Heart right ventricle (tissue), 16 donors: ENCODE measurements around the gene LRRC47. TPM values are rescaled to one million over a fixed set of nuclear protein-coding genes. Genes with fewer than 3 reads are reported as not detected.
A peak's percentile ranks its signal among the peaks of the same experiment; 100 is the strongest.

Experiments used
- ATAC-seq, 8 donors: fragments of 200-7000 bp; cut with Tn5 transposase; one replicate each; pipeline ENCODE4 v1.9.1; 2020; ENCODE audit warnings: mild to moderate bottlenecking in 8 of 8, moderate library complexity in 8 of 8, moderate number of reproducible peaks in 1 of 8
- DNase-seq, 2 donors: peaks; one replicate each; pipeline ENCODE4 v3.0.0-alpha.2; 2020
- H3K27ac ChIP-seq, 10 donors: fragments of 200-600 bp; sonication (generic) in 2 of 10; one replicate each; pipeline versions ENCODE4 v1.5.0 to v1.8.0; 2020 to 2022; ENCODE audit warnings: mild to moderate bottlenecking in 3 of 10
- H3K27me3 ChIP-seq, 7 donors: fragments of 200-600 bp; one replicate each; pipeline ENCODE4 v1.8.0; 2021 to 2022; ENCODE audit warnings: mild to moderate bottlenecking in 2 of 7
- H3K36me3 ChIP-seq, 9 donors: fragments of 200-600 bp; sonication (generic) in 1 of 9; one replicate each; pipeline versions ENCODE4 v1.5.0 to v1.8.0; 2020 to 2022; ENCODE audit warnings: mild to moderate bottlenecking in 2 of 9
- H3K4me1 ChIP-seq, 9 donors: fragments of 200-600 bp; sonication (generic) in 1 of 9; one replicate each; pipeline versions ENCODE4 v1.5.0 to v1.8.0; 2020 to 2022; ENCODE audit warnings: mild to moderate bottlenecking in 4 of 9
- H3K4me3 ChIP-seq, 10 donors: fragments of 200-600 bp; sonication (generic) in 2 of 10; one replicate each; pipeline versions ENCODE4 v1.5.0 to v1.8.0; 2020 to 2022; ENCODE audit warnings: mild to moderate bottlenecking in 7 of 10, moderate library complexity in 2 of 10
- H3K9me3 ChIP-seq, 11 donors: fragments of 200-600 bp in 10 of 11; sonication (generic) in 2 of 11; one replicate each; pipeline versions ENCODE4 v1.5.0 to v1.8.0; 2013 to 2022; ENCODE audit warnings: mild to moderate bottlenecking in 2 of 11, control low read depth in 1 of 11, moderate library complexity in 1 of 11
- CTCF ChIP-seq, 9 donors: fragments of 200-600 bp; sonication (generic) in 2 of 9; IDR thresholded peaks; one replicate each; pipeline versions ENCODE4 v1.5.0 to v1.8.0; 2021 to 2022; ENCODE audit warnings: antibody characterized with exemption in 9 of 9, mild to moderate bottlenecking in 5 of 9, moderate library complexity in 1 of 9
- WGBS, 2 donors: extraction: QIAGEN DNeasy Blood & Tissue Kit; methylation state at CpG; one replicate each; pipeline ENCODE4 v1.1.7; 2013; ENCODE audit warnings: inconsistent platforms in 1 of 2; 5-methylcytosine and 5-hydroxymethylcytosine counted together
- intact Hi-C, 10 donors: fragments of 100-400 bp; cut with DNase I; formaldehyde crosslinking; loops; one replicate each; pipeline versions ENCODE4 v1.11.1 to v1.14.2; 2022
- polyA plus RNA-seq, 2 donors: library from polyadenylated mRNA; stranded (reverse); fragments of 200-250 nt; gene quantifications; one replicate each; pipeline ENCODE4 v1.2.3, GENCODE V29; 2013
- total RNA-seq, 10 donors: library from RNA; stranded (reverse); fragmentation: NEBNext Ultra II Directional in 3 of 10; extraction: Animal tissue kit (Norgen Biotek cat#: 25700) in 3 of 10; gene quantifications; one replicate each; pipeline versions ENCODE4 v1.2.1 to v1.2.4, GENCODE V29; 2021 to 2023
- donor health status: Arrhythmogenic right ventricular cardiomyopathy.
- donor health status: ischemic (EF 13 %, LVEDD 7.1; RV severe dilation, severe dysfunction).
- donor health status: healthy with polysubstance abuse.
- donor health status: DM: no; HTN: yes; CAD: no.
- donor health status: DM: no; HTN: no; CAD: no.
- donor health status: ischemic (EF 25% LVEDD 6.9; RV normal size, moderate dysfunction).
- donor health status: ischemic (EF 25% LVEDD 5.7; RV mildly dilated, moderate dysfunction).
- donor health status: healthy.
- donor health status: DM: yes; HTN: yes; CAD: no.
- donor health status: Ischemic cardiomyopathy.
- donor health status: ischemic (EF 35%, LVEDD 5.7; RV mildly dilated, moderate dysfunction).
- donor health status: nonischemic (EF 11% LVEDD 7.7; RV severe dilation, severe dysfunction).
- donor health status: DM: yes; HTN: yes; CAD: no.
- donor health status: PGD.
- donor health status: ischemic (EF 29% LVEDD 5.4; RV normal size, mild dysfunction).
- donor health status: nonischemic (EF 23%, LVEDD 6.1; RV moderate dilation, normal function).

LRRC47 gene
- total and polyA plus RNA-seq, 12 donors = 17.6 to 85.4 (median 69.8) TPM

GRCh38 chr1:3746830-3747521 is 49.3 kb downstream of the LRRC47 start:
- peaks cover 0 to 24% (median 12%) of the 10 kb centered on the region in 9 donors for H3K36me3 ChIP-seq
- WGBS, 2 donors = 1% methylated on average over 65 to 73 of the region's 73 CpGs
- intact Hi-C loops = no loop called here
- no peak for TF ChIP-seq CTCF (IDR thresholded peaks at IDR 0.05)
- ATAC-seq = peak; percentile 92 to 98 (median 96)
- peak; percentile 89 to 93 for DNase-seq
- no peaks in the 10 kb centered on the region for H3K9me3 ChIP-seq
- peak overlapping the region; percentile 66 to 93 (median 82) for H3K4me3 ChIP-seq
- peaks cover 0 to 6% (median 0%) of the 10 kb centered on the region in 7 donors for H3K27me3 ChIP-seq
- H3K27ac ChIP-seq = peak overlapping the region in 9 of 10 donors; percentile 77 to 92 (median 87)
- H3K4me1 ChIP-seq = peaks cover 3 to 38% (median 23%) of the 10 kb centered on the region in 9 donors

- peak overlapping the region; percentile 66 to 93 (median 82) for H3K4me3 ChIP-seq
- peak overlapping the region in 9 of 10 donors; percentile 77 to 92 (median 87) for H3K27ac ChIP-seq
- ATAC-seq (peak; percentile 5 to 63 (median 50)), DNase-seq (peak in 1 of 2 donors; percentile 25)
- no peak for TF ChIP-seq CTCF (IDR thresholded peaks at IDR 0.05)
- intact Hi-C loops = no loop called here
- peaks cover 3 to 38% (median 23%) of the 10 kb centered on the region in 9 donors for H3K4me1 ChIP-seq
- peaks cover 0 to 30% (median 12%) of the 10 kb centered on the region in 9 donors for H3K36me3 ChIP-seq
- no peaks in the 10 kb centered on the region for H3K9me3 ChIP-seq
- 15 to 20% methylated on average over 35 of the region's 35 CpGs for WGBS, 2 donors
- H3K27me3 ChIP-seq = peaks cover 0 to 2% (median 0%) of the 10 kb centered on the region in 7 donors
These were observed 49.9 kb downstream of the LRRC47 start for GRCh38 chr1:3746389-3746829.

- peak overlapping the region in 9 of 10 donors; percentile 42 to 92 (median 86) for H3K27ac ChIP-seq
- DNase-seq = no peak
- no peaks in the 10 kb centered on the region for H3K9me3 ChIP-seq
- intact Hi-C loops = no loop called here
- H3K36me3 ChIP-seq = peaks cover 0 to 36% (median 12%) of the 10 kb centered on the region in 9 donors
- peaks cover 3 to 38% (median 23%) of the 10 kb centered on the region in 9 donors for H3K4me1 ChIP-seq
- 63 to 72% methylated on average over 25 of the region's 25 CpGs for WGBS, 2 donors
- peak in 5 of 8 donors; percentile 13 to 54 (median 25) for ATAC-seq
- no peak for TF ChIP-seq CTCF (IDR thresholded peaks at IDR 0.05)
- no peaks in the 10 kb centered on the region for H3K27me3 ChIP-seq
- peak overlapping the region in 7 of 10 donors; percentile 72 to 89 (median 83) for H3K4me3 ChIP-seq
These were observed 50.5 kb downstream of the LRRC47 start for GRCh38 chr1:3745590-3746381.

- DNase-seq (no peak), ATAC-seq (no peak)
- 93 to 94% methylated on average over 12 of the region's 12 CpGs for WGBS, 2 donors
- Histone ChIP-seq H3K27ac (no peak overlapping the region), H3K9me3 (no peaks in the 10 kb centered on the region), H3K36me3 (peaks cover 0 to 41% (median 12%) of the 10 kb centered on the region in 9 donors), H3K4me3 (no peak overlapping the region), H3K27me3 (no peaks in the 10 kb centered on the region), H3K4me1 (peaks cover 3 to 38% (median 23%) of the 10 kb centered on the region in 9 donors)
- no peak for TF ChIP-seq CTCF (IDR thresholded peaks at IDR 0.05)
- intact Hi-C loops = no loop called here
These were observed 51.2 kb downstream of the LRRC47 start for GRCh38 chr1:3745071-3745470.
